ENCODE results near the gene SLC22A23.

The SLC22A23 gene

GRCh38 chr6:3471711-3472110, 14.9 kb upstream of the SLC22A23 start:
- no peak for DNase-seq (ENCODE audit: low read depth)

GRCh38 chr6:3471286-3471685, 14.4 kb upstream of the SLC22A23 start:
- DNase-seq (ENCODE audit: low read depth) = no peak

- no peak for DNase-seq (ENCODE audit: low read depth)
Observed at GRCh38 chr6:3468585-3468984, 11.7 kb upstream of the SLC22A23 start.

GRCh38 chr6:3467996-3468395, 11.1 kb upstream of the SLC22A23 start:
- DNase-seq (ENCODE audit: low read depth) = no peak

- no peak for DNase-seq (ENCODE audit: low read depth)
Observed at GRCh38 chr6:3466488-3467219, 9.8 kb upstream of the SLC22A23 start.

- DNase-seq (ENCODE audit: low read depth) = no peak
Observed at GRCh38 chr6:3460253-3460652, 3.4 kb upstream of the SLC22A23 start.

GRCh38 chr6:3458706-3459421, 2.0 kb upstream of the SLC22A23 start:
- DNase-seq (ENCODE audit: low read depth) = no peak

GRCh38 chr6:3457710-3458602, 1.1 kb upstream of the SLC22A23 start:
- no peak for DNase-seq (ENCODE audit: low read depth)

GRCh38 chr6:3456395-3456897, 404 bp downstream of the SLC22A23 start:
- no peak for DNase-seq (ENCODE audit: low read depth)

GRCh38 chr6:3455569-3456394, 1.1 kb downstream of the SLC22A23 start:
- DNase-seq (ENCODE audit: low read depth) = no peak

- no peak for DNase-seq (ENCODE audit: low read depth)
Observed at GRCh38 chr6:3455147-3455568, 1.7 kb downstream of the SLC22A23 start.

- no peak for DNase-seq (ENCODE audit: low read depth)
Observed at GRCh38 chr6:3454273-3455010, 2.4 kb downstream of the SLC22A23 start.

- no peak for DNase-seq (ENCODE audit: low read depth)
Observed at GRCh38 chr6:3453413-3454272, 3.2 kb downstream of the SLC22A23 start.

- DNase-seq (ENCODE audit: low read depth) = no peak
Observed at GRCh38 chr6:3451498-3451897, 5.4 kb downstream of the SLC22A23 start.

- DNase-seq (ENCODE audit: low read depth) = no peak
Observed at GRCh38 chr6:3450888-3451287, 6.0 kb downstream of the SLC22A23 start.

- DNase-seq (ENCODE audit: low read depth) = no peak
Observed at GRCh38 chr6:3449750-3450305, 7.0 kb downstream of the SLC22A23 start.

GRCh38 chr6:3449321-3449720, 7.5 kb downstream of the SLC22A23 start:
- no peak for DNase-seq (ENCODE audit: low read depth)

GRCh38 chr6:3447005-3447404, 9.8 kb downstream of the SLC22A23 start:
- no peak for DNase-seq (ENCODE audit: low read depth)

- no peak for DNase-seq (ENCODE audit: low read depth)
Observed at GRCh38 chr6:3446184-3446583, 10.7 kb downstream of the SLC22A23 start.

All from stimulated activated CD8-positive, alpha-beta memory T cell treated with anti-CD3 and anti-CD28 coated beads, Interleukin-15, amount 100 ng/mL, for 24 hours (primary cell).